Stimulated activated CD4-positive, alpha-beta T cell treated with anti-CD3 and anti-CD28 coated beads, TNF-alpha, amount 100 ng/mL, for 1 hour (primary cell): Measurements from ENCODE around the gene LHFPL6.

Source experiments
- DNase-seq, 3 donors: peaks; one replicate each; pipeline ENCODE4 v3.0.0-alpha.2; 2020; ENCODE audit warnings: low read depth in 3 of 3, low spot score in 1 of 3

LHFPL6 gene

DNA sequence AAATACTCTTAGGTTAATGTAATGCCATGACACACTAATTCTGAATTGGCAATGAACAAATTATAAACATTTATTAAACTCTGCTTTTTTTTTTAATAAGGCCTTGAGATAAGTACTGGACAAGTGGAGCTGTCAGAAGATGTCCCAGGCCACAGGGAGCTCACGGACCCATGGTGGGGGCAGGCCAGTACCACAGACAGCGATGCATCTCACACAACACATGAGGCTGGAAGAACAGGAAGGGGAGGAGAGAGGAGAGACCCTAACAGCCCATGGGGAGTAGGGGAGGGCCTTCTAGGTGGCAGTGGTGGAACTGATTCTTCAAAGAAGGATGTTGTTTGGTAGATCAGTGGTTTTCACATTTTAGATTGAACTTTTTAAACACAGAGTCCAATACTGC is 128.4 kb downstream of the LHFPL6 start:
- DNase-seq = no peak

DNA sequence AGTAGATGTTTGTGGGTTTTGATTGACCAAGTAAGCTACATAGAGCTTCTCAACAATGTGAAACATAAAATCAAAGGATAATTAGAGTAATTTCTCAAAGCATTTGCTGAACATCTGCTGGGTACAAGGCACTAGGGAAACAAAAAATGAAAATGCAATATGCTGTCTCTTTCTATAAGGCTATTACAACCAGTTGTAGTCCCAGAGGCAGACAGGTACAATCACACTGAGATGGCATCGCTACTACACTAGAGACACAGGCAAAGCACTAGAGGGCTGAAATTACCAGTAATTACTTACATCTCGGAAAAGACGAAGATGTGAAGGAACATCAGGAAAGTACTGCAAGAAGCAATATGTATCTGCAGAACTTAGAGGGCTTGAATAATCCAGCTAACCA is 133.3 kb downstream of the LHFPL6 start:
- no peak for DNase-seq

DNA sequence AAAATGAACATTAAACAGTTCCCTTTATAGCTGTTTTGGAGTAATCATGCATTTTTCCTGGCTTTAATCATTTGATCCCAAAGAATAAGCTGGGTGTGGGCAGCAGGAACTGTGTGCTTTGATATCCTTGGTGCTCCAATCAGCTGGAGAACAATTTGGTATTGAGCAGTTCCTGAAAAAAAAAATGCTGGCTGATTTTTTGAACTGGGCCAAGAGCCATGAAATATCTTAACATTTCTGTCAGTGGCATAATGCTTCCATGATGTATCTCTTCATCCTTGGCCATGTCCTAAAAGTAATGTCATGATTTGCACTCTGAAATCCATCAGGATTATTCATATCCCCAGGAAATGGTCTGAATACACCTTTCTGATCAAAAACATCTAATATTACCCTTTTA is 134.7 kb downstream of the LHFPL6 start:
- DNase-seq = no peak

DNA sequence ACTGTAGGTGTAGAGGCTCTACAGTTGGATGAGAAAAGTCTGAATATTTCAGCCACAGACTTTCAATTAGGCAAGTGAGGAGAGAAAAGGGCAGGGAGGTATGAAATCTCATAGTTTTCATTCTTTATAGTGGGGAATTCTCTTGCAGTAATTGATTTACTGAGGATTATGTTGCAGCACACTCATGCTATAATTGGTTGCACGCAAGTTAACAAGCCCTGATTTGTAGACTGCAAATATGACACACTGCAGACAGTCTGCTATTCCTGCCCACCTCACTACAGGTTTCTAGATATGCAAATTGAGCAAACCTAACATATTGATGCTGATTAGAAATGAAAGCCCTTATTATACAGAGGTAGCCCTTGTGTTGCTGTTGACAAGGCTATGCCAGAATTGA is 139.4 kb downstream of the LHFPL6 start:
- DNase-seq = no peak

DNA sequence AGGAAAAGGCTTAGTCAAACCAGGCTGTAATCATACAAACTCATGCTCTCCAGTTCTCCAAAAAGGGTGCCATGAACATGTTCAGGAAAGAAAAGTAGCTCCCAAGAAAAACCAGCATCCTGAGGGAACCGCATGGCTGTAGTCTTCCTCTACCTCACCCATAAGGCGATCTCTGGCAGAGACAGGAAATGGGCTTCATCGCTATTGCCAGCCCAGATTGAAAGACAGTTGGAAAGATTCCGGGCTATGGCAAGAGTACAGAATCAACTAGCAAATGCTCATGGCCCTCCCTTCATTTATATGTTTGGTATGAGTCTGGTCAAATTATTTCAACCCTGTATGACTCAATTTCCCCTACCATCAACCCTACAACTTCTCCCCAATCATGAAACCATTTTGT is 140.1 kb downstream of the LHFPL6 start:
- DNase-seq = no peak

DNA sequence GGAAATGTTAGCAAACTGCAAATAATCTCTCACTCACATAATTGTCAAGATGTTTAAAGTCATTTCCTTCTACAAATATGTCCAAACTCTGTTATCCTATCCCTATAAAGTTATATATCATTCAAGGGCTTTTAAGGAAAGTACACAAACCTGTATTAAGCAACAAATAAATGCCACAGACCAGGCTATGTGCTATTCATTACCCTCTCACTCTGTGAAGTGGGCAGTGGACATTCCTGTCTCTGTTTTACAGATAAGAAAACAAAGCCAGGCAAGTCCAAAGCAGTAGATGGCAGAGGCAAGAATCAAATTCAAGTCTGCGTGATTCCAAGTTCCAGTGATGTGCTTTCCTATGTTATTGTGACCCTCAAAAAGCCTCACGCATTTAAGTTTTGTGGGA is 140.6 kb downstream of the LHFPL6 start:
- no peak for DNase-seq

DNA sequence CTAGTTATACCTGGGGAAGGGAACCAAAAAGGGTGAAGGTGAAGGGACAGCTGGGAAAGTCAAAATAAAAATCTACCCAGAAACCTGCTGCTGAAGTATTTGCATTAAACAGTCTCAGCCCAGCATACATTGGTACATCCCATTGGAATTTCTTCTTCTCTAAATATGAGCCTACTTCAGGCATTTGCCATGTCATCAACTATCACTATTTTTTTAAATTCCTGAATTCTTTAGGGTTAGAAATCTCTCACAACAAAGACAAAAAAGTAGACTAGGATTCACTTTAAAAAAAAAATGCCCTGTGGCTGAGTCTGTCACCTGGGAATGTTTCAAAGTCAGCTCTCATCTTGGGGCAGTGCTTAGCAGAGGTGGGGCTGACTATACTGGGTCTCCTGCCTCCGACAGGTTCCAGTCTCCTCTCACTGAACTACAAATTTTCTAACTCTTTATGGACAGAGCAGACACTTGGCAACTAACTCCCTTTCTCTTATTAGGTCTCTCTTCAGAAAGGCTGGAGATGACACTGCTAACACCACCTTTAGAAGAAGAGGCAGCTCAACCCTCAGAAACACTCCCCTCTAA is 141.2 kb downstream of the LHFPL6 start:
- no peak for DNase-seq

DNA sequence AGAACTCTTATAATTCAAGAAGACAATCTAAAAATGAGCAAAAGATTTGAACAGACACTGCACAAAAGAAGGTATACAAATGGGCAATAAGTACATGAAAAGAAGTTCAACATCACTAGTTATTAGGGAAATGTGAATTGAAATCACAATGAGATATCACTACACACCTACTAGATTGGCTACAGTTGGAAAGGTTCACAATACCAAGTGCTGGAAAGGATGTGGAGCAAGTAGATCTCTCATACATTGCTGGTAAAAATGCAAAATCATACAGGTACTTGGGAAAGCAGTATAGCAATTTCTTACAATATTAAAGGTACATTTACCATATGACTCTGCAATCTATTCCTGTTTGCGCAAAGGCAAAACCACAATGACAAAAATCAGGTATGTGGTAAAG is 145.7 kb downstream of the LHFPL6 start:
- DNase-seq = no peak

DNA sequence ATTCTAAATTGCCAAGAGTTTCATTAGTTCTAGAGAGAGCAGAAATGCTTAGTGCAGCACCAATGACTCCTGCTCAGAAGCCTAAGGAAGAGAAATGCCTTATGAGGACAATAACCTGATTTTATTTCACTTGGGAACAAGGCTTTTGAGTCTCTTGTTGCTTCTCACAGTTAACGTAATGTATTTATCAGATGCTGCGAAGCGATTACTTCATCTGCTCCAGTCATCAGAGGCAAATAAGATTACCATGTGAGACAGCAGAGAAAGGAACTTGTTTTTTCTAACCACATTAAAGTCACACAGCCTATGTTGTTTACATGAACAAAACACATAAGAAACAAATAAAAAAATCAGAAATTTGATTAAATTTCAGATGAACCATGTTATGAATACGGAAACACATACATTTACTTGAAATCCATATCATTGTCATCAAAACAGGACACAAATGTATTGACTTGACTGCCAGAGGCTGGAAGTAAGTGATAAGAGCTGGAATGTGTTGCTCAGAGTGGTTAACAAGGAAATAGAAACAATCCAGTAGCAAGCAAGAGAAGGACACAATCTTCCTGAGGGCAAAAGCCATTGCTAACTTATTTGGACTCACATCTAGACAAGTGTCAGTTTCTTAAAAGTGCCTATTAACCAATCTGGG is 147.3 kb downstream of the LHFPL6 start:
- no peak for DNase-seq

DNA sequence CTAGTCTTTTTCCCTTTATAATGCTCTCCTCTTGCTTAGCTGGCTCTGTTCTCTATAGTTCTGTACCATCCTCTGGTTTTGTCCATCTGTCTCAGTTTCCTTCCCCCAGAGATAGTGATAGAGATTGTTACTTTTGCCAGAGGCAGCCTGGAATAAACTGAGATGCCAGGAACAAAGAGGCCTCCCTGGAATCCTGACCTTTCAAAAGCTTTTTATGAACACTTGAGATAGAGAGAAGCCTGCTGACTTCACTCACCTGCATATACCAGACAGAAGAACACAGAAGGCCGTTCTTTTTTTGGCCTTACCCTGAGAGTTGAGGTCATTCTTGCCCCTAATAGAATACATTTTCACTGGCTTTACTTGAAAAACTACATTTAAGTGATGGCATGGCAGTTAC is 150.2 kb downstream of the LHFPL6 start:
- DNase-seq = no peak

DNA sequence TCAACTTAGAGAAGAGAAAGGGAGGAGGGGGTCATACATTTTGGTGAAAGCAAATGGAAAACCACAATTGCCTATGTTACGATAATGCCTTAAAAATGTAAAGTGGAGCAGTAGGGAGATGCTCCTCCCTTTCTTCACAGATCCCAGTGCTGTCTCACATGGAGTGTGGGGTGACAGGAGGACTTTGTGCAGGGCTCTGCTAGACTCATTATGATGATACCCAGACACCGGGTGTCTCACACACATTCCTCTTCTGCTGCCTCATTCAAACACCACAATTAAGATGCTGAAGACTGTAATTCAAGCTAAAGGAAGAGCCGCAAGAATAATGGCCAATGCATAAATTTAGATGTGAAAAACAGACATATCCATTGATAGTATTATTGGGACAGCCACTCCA is 150.6 kb downstream of the LHFPL6 start:
- DNase-seq = no peak

DNA sequence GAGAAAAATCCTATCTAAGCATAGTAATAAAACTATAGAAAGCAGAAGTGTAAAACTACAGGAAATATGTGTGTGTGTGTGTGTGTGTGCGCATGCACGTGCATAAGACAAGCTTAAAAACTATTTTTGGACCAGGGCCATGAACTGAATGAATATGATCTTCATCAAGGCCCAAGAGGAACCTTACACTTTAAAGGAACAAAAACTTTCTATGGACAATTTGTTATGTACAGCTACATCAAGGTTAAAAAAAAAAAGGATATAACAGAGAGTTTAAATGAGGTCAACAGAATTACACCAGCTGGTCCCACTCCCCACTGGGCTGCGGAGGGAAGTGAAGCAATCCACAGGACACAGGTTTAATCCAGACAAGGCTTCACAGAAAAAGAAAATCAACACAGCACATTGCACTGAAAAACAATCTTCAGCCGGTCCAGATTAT is 151.1 kb downstream of the LHFPL6 start:
- DNase-seq = no peak

DNA sequence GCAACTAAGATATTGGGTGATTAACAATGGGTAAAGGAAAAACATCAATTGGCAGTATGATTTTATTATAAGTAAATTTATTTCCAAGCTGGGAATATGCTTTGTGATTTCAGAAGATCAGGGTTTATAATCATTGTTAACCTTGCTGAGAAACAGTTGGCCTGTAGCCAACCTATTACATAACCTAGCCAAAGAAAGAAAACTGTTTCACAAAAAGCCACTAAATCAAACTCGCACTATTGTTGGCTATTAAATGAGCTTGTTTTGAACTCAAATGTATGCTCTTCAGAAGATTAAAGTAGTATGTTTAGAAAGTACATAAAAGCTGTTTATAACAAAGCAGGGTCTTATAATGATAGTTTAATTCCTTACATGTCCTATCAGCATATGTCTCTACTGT is 151.7 kb downstream of the LHFPL6 start:
- no peak for DNase-seq

DNA sequence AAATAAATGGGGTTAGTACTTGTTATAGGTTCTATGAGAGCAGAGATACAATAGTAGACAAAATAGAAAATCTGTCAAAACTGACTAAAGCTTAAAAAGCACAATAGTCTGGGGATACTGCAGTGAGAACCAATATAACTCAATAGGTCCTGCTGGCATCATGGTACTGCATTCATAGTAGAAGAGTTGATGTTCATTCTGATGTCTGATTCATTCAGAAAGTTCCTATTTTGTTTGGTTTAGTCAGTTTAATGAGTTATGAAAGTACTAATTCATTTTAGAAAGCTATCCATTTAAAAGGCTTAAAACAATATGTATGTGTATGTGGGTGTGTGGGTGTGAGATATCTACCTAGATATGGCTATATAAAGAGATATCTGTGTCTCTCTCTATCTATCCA is 152.8 kb downstream of the LHFPL6 start:
- DNase-seq = no peak

DNA sequence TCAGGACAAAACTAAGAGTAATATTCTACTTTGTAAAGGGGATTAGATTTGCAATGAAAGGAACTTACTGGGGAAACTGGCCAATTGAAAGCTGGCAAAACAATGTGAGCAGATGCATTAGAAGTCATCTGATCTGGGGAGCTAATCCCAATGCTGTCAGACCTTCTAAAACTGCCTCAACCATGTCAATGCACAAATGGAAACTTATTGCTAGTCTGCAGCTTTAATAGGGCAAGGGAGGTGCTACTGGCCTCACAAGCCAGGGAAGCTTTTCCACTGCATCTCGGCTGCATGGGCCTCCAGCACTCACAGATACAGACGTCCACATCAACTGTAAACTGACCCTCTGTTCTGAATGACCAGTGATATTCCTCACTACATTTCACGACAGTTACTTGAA is 154.2 kb downstream of the LHFPL6 start:
- DNase-seq = no peak

DNA sequence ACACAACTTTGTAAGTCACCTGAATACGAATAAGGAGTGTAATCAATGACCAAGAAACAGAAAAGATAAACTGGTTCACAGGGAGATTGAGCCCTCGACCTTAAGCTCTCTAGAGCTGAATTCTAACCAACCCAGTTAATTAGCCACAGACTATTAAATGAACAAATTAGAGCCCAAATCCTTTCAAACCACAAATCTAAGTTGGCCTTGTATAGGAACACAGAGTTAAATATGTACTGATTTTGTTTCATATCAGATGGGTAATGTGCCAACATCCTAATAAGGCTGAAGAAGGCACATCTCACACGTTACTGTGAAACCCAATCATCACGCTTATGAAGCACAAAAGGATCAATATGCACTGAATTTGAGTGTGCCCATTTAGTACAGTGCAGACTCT is 156.1 kb downstream of the LHFPL6 start:
- DNase-seq = no peak

DNA sequence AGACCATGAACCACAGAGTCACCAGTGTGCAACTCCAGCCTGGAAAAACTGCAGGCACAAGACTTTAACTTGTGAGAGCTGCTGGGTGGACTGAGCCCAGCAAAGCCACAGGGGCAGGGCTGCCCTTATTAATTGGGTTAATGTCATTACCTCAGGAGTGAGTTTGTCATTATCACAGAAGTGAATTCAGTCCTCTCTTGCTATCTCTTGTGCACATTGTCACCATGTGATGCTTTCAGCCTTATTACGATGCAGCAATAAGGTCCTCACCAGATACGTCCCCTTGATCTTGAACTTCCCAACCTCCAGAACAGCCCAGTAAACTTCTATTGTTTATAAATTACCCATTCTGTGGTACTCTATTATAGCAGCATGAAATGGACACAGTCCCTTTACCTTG is 158.1 kb downstream of the LHFPL6 start:
- DNase-seq = no peak

DNA sequence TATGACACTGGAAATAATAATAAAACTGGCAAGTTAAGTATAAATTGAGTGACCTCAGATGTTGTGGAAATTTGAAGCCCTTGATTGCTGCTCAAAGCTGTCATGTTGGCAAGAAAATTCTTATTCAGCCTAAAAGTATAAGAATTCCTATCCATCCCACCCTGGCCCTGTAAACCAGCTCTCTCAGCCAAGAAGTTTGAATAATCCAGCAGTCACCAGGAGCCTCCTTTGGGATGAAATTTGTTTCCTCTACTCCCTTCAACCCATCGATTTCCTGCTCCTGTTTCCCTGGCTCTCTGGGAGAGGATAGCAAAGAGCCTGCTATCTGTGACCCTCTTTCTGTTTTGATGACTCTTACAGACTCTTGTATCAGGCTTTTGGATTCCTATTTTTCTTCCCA is 169.3 kb downstream of the LHFPL6 start:
- no peak for DNase-seq

DNA sequence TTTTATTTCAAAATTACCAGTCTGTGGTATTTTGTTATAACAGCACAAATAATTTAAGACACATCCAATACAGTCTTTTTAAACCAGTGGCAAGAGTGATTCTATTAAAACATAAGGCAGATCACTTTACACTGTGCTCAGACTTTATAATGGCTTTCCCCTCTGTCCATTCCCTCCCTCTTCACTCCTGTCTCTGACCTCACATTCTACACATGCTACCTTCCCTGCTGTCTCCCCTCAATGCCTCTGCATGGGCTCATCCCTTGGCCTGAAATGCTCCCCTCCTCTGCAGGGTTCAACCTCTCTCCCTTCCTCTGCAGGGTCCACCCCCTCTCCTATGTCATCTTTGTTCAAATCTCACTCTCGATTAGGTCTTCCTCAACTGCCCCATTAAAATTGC is 170.8 kb downstream of the LHFPL6 start:
- no peak for DNase-seq

DNA sequence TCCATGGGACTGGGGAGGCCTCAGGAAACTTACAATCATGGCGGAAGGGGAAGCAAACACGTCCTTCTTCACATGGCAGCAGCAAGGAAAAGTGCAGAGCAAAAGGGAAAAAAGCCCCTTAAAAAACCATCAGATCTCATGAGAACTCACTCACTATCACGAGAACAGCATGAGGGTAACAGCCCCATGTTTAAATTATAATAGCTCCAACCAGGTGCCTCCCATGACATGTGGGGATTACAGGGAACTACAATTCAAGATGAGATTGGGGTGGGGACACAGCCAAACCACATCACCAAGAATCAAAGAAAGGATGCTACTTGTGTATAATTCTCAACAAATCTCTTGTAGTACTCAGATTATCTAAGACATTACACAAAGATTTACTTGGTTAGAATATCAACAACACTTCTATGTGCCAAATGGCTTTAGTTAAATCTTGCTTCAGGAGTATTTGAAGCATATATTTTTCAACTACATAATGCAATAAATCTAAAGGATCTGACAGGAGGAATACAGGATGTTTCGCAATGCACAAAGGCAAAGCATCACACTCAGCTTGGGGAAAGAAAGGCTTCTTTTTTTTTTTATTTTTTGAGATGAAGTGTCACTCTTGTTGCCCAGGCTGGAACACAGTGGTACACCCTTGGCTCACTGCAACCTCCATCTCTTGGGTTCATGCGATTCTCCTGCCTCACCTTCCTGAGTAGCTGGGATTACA is 180.0 kb downstream of the LHFPL6 start:
- no peak for DNase-seq

DNA sequence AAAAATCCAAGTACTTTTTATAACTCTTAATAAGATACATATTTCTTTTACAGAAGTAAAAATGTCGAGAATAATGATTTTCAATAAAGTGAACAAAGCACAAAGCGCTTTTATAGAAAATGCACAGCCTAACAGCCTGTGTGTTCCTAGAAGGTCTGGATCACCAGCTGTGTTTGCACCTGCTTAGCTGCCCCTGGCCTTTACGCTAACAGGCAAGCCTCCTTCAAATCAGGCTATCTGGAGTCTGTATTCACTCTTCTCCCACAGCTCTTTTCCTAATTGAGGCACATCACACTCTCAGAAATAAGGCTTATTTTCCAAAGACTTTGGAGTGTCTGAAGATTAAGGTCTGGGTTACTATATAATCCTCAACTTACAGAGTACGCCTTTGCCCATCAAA is 183.1 kb downstream of the LHFPL6 start:
- DNase-seq = no peak

DNA sequence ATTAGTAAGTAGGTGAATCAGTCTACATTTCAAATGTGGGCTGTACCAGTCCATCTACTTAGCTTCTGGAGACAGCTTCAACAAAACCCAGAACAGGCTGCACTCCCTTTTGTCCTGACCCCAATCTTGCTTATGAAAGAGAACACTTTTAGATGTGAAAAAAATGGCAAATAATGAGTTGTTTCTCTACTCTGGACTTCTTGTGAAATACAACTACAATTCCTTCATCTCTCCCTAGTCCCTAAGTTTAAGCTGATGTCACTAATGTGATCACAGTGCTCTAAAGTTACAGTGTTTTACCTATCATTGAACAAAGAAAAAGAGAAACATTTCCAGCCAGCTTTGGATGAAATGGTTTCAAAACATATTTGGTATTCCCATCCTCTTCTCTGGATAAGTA is 183.9 kb downstream of the LHFPL6 start:
- no peak for DNase-seq

DNA sequence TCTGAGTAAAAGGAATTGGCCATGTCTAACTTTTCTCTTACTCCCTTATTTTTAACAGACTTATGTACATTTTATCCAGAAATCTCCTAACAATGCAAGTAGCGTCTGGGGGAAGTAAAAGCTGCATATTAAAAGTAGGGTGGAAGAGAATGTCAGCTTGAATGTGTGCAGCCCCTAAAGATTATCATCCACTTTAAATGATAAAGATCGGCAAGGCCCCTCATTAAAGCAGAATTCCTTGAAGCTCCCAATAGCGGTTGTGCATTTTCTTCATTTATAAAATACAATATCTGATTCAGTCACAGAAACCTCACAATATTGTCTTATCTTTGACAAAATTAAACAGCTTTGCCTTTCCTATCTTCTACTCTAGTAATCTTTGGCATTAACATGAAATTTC is 184.6 kb downstream of the LHFPL6 start:
- no peak for DNase-seq
